Measurements from ENCODE around the gene TMEM151B.

TMEM151B gene

DNA sequence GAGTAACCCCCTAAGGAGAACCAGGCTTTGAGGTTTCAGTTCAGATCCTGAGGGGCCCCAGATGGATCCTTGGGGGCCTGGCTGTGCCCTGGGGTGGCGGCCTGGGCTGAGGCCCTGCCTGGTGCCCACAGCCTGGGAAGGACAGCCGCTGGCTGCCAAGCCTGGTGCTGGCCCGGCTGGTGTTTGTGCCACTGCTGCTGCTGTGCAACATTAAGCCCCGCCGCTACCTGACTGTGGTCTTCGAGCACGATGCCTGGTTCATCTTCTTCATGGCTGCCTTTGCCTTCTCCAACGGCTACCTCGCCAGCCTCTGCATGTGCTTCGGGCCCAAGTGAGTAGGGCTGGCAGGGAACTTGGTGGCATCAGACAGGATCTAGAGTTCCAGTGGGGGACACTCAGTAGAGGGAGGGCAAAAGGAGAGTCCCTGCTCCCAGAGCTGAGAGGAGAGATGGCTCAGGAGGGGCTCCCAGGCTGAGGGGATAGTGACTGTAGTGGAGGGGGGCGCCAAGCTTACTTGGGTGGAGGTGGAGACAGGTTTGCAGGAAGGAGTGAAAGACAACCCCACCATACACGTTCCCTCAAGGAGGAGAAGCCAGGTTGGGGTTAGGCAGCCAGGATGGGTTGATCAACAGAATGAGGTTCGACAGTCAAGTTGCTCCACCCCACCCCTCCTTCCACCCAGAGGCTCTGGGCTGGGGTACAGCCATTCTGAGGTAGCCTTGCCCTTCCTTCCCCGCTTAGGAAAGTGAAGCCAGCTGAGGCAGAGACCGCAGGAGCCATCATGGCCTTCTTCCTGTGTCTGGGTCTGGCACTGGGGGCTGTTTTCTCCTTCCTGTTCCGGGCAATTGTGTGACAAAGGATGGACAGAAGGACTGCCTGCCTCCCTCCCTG lies 37.3 kb upstream of the TMEM151B start:
- no peak for DNase-seq (ENCODE audit: low read depth)

DNA sequence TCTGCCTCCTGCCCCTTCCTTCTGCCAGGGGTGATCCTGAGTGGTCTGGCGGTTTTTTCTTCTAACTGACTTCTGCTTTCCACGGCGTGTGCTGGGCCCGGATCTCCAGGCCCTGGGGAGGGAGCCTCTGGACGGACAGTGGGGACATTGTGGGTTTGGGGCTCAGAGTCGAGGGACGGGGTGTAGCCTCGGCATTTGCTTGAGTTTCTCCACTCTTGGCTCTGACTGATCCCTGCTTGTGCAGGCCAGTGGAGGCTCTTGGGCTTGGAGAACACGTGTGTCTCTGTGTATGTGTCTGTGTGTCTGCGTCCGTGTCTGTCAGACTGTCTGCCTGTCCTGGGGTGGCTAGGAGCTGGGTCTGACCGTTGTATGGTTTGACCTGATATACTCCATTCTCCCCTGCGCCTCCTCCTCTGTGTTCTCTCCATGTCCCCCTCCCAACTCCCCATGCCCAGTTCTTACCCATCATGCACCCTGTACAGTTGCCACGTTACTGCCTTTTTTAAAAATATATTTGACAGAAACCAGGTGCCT lies 36.6 kb upstream of the TMEM151B start:
- DNase-seq (ENCODE audit: low read depth) = no peak

DNA sequence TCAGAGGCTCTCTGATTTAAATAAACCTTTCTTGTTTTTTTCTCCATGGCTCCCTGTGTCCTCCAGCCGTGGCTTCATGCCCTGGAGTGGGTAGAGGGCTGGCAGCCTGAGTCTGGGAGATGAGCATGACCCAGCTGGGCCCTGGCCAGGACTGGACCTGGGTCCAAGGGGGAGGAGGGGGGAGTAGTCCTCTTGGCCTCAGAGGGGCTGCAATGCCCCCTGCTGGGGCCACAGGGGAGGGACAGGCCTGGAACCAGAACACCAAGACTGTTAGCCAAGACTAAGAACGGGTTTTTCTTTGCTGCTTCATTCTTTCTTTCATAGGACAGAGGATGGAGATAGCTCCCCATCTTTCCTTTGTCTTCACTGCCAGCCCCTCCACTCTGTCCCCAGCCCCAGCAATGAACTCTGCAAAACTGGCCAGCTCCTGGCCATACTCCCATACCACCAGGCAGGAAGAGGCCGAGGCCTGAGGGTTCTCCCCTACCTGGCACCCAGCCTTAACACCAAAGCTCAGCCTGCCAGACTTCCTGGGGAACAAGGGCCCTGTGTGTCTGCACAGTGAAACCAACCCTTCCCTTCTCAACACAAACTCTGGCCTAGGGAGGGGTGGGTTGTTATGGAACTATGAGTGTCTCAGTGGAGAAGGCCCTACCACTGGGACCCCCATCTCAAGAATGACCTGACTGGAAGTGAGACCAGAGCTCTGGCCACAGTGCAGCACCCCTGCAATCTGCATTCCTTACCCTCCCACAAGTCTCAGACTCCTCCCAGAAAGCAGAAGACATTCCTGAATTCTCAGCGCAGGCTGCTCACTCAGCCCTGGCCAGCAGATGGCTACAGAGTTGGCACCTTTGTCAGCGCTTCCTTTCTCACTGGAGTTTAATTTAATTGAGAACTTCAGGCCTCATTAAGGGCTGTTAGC lies 35.9 kb upstream of the TMEM151B start:
- no peak for DNase-seq (ENCODE audit: low read depth)

DNA sequence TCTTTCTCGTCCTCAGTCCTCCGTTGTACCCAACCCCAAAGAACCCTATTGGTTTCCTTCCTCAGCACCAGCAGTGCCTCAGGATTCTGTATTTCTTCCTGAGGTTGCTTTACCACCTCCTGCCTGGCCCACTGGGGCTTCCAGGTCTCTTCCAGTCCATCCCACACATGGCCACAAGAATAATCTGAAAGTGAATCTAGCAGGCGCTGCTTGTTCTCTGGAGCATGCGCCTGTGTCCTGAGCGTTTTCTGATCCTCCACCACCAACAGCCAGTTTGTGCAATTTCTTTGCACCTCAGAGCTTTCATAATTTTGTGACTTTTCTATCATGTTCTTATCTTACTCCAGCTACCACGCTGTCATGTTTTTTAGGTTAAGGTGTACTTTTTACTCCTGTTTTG lies 35.0 kb upstream of the TMEM151B start:
- no peak for DNase-seq (ENCODE audit: low read depth)

DNA sequence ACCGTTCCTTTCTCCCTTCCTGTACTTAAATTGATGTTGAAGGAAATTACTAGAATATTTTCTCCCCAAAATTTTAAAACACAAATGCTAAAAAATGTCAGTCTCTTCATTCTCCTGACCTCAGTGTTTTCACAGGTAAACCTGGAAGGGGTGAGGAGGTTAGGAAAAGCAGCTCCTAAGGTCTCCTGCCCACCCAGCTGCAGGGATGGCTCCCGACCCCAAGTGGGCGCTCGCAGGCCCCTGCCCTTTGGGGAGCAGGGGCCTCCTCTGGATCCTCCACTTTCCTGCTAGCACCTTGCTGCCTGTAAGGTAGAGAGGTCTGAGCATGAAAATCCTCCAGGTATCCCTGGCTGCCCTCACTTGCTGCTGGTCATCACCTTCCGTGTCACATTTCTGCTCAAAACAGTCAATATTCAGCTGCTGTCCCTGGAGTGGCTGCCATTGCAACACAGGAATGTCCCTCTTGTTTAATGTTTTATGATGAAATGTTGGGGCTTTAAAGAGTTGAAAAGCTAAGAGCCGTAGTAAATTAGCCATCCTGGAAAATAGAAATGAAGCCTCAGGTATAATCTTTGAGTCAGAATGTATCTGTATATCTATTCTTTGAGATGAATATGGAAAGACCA lies 34.2 kb upstream of the TMEM151B start:
- no peak for DNase-seq (ENCODE audit: low read depth)

DNA sequence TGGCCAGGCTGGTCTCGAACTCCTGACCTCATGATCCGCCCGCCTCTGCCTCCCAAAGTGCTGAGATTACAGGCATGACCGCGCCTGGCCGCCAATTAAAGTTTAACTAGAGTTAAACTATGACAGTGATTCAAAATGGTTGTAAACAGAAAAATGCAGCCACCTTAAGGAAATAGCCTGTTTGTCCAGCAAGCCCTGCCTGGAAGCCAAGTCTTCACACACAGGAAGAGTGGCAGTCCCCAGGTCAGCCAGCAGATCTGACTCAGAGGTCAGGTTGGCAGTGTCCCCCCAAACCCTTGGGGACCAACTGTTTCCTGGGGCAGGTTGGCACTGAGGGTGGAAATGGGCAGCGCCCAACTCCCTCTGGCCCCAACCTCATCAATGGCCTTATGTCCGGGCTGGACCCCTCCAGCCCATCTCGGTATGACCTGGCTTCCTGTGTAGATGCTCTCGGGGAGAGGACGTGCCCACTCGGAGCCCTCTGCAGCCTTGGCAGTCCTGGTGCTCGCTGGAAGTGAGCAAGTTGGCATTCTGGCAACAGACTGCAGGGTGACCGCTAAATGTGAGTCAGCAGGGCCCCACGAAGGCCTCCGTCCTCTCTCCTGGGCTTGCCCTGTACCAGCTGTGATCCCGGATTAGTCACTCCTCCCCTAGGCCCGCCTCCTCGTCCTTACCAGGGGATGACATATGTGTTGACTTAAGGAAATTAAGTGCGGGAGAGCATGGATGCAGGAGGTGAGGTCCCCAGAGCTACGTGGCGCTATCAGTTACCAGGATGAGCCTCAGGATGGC lies 33.0 kb upstream of the TMEM151B start:
- DNase-seq (ENCODE audit: low read depth) = peak; percentile 39

DNA sequence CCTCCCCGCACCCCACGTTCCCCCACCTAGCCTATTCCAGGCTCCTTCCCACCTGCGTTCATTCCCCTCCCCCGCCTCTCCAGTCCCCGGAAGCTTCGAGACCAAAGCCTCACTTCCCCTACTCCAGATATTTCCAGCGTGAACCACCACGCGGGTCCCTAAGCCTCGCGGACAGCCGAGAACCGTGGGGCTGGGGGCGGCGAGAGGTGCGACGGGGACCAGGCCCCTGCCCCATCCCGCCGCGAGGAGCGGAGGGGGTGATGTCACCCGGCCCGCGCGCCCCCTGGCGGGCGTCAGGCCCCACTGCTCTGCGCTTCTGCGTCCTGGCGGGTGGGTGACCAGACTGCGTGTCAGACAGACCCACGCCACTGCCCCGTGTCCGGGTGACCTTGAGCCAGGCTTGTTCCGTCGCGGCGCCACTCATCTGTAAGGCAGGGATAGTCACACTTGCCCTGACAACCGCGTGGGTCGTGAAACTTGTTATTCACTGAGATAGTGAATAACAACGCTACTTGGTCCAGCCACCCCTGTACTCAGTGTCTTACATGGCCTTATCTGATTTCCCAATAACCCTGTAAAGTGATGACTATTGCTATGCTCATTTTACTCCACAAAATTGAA lies 32.3 kb upstream of the TMEM151B start:
- DNase-seq (ENCODE audit: low read depth) = peak; percentile 66

DNA sequence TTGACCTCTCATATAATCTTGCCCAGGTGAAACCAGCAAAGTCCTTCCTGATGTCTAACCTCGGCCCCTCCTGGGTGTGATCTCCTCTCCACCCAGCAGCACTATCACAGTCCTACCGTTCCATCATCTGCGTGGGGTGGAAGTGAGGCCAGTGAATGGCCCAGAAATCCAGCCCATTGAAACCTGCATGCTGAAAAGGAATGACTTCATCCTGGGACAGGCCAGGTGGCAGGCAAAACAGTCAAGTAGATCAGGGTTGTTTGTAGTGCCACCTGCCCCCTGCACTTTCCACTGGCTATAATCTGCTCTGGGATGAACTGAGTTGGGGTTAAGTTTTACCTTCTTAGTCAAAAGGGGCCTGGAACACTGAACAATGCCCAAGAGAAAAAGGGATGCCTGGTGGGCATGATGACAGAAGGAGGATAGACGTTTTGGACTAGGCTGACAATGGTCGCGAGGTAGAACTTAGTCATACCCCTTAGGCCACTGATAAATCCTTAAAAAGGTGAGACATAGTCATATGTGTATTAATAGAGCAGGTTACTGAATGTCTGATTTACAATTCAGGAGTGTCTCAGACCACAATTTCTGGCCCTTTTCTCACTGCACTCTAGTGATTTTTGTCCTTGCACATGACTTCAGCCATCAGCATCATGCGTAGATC lies 31.4 kb upstream of the TMEM151B start:
- DNase-seq (ENCODE audit: low read depth) = no peak

DNA sequence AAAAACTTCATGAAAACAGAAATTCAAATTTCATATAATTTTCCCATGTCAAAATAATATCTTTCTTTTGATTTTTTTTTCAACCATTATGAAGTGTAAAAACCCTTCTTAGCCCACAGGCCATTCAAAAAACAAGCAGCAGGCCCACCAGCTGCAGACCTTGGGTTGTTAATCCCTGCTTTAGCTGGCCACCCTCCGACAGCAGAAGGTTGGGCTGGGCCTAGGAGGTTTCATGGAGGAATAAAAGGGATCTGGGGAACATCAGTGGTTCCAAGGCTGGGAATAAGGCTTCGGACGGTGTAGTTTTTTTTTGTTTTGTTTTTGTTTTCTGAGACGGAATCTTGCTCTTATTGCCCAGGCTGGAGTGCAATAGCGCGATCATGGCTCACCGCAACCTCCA lies 26.9 kb upstream of the TMEM151B start:
- DNase-seq (ENCODE audit: low read depth) = no peak

DNA sequence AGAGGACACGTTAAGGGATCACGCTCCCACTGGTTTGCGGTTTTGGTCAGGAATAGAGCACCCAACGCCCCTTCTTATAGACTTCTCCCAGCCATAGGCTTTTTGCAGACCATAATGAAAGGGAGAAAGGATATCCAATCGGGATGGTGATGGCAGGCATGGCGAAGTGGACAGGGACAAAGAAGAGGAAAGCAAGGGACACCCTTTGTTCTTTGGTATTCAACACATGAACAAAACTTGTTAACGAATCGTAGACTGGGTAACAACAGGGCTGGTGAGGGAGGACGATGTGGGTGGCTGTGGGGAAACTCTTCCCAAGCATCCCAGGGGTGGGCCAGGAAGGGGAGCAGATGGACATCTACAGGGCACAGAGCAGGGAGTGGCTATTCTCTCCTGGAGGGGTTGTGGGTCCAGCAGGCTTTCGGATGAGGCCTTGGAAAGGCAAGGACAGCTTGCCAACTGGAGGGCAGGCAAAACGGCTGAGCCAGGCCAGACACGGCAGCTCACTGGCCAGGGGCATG lies 24.8 kb upstream of the TMEM151B start:
- DNase-seq (ENCODE audit: low read depth) = no peak

DNA sequence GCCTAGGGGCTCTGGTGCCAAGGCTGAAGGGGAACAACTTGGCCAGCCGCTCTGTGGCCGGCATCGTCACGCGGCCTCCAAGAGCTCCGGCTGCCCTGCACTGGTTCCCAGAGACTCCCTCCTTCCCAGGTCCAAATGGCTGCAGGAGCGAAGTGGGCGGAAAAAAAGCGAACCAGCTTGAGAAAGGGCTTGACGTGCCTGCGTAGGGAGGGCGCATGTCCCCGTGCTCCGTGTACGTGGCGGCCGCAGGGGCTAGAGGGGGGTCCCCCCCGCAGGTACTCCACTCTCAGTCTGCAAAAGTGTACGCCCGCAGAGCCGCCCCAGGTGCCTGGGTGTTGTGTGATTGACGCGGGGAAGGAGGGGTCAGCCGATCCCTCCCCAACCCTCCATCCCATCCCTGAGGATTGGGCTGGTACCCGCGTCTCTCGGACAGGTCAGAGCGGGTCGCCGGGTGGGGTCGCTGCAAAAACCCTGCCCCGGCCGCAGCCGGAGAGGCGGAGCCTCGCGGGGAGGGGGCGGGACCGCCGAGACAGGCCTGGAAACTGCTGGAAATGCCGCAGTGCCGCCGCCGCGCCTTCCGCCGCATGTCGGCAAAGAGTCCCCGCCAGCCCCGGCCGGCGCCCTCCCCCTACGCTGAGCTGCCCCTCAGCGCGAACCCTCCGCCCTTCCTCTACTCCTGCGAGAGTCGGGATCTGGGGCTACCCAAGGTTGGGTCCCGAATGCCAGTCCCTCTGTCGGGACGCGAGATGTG lies 24.2 kb upstream of the TMEM151B start:
- DNase-seq (ENCODE audit: low read depth) = peak; percentile 70

DNA sequence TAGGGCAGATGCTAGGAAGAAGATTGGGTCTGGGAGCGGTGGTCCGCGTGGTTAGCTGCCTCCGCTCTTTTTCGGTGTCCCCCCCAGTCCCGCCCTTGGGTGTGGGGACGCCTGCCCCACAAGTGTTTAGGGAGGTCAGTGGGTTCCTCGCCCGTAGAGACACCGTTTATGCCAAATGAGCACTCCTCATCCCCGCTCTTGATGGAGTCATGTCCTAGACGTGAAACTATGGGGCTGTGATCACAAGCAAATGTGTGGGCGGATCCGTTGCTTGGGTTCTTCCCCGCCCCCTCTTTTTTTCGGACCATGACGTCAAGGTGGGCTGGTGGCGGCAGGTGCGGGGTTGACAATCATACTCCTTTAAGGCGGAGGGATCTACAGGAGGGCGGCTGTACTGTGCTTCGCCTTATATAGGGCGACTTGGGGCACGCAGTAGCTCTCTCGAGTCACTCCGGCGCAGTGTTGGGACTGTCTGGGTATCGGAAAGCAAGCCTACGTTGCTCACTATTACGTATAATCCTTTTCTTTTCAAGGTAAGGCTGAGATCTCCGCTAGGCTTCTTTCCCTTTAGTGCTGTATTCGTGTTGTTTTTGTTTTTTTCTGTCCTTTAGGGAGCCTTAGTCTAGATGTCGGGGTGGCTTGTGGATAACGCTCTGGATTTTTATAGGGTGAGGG lies 23.4 kb upstream of the TMEM151B start, which contains the start of gene HSP90AB1:
TSS of gene HSP90AB1 (plus strand) at position 439 of the 675 bp plus-strand sequence. CDS start 1,529 bp downstream, outside the sequence.
- DNase-seq (ENCODE audit: low read depth) = peak; percentile 95

DNA sequence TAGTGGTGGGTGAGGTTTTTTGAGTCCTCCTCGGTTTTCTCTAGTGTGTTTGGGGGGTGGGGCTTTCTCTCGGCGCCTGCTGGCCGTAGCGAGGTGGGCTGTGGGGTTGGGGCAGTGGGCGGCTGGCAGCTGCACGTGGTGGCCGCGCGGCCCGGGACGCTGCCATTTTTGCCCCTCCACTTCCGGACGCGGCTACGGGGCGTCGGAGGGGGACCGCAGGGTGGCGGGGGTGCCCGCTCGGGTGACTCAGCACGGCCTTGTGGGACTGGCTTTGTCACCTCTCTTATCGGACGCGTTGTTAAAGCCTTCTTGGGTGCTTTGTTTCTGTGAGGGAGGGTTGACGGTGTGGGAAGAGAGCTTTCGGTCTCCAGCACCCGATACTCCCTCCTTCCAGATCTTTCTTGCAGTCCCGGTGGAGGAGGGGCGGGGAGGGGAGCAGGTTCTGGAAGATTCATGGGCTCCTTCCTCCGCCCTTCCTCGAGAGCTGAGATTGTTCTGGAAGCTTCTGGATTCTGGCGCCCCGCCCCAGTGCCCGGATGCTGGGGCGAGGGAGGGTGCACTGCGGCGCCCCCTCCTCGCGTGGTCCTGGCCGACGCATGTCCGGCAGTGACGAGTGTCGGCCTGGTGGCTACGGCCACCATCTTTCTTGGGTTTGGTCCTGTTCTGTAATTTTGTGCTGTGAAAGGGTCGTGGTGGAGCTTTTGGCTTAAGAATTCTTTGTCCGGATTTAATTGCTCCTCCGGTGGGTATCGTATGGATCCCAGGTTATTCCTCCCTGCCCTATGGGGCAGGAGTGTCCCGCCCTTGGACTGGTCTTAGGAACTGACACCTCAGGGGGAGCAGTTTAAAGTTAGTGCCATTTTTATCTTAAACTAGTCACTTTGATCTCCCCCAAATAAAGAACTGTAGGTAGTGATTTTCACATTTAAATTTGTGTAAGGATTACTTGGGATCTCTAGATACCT lies 22.6 kb upstream of the TMEM151B start:
- DNase-seq (ENCODE audit: low read depth) = peak; percentile 91

DNA sequence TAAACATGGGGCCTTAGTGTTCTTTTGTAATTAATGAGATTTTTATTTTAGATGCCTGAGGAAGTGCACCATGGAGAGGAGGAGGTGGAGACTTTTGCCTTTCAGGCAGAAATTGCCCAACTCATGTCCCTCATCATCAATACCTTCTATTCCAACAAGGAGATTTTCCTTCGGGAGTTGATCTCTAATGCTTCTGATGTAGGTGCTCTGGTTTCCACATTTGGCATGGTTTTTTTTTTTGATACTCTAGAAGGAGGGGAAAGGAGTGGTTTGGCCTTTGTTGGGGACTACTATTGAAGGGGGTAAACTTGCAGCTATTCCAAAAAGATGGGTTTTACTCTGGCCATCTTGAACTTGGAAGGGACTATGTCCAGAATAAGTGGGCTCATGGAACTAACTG lies 21.7 kb upstream of the TMEM151B start:
- no peak for DNase-seq (ENCODE audit: low read depth)

DNA sequence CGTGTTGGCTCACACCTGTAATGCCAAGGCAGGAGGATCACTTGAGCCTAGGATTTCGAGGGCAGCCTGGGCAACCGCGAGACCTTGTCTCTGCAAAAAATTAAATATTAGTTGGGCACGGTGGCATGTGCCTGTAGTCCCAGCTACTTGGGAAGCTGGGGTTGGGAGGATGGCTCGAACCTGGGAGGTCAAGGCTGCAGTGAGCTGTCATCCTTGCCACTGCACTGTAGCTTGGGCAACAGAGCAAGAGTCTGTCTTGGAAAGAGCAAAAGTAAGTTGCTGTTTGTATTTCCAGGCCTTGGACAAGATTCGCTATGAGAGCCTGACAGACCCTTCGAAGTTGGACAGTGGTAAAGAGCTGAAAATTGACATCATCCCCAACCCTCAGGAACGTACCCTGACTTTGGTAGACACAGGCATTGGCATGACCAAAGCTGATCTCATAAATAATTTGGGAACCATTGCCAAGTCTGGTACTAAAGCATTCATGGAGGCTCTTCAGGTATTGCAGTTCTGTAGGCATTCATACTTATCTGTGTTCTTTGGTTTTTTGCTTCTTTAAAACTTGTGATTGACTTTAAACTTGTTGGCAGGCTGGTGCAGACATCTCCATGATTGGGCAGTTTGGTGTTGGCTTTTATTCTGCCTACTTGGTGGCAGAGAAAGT lies 21.0 kb upstream of the TMEM151B start:
- DNase-seq (ENCODE audit: low read depth) = no peak

DNA sequence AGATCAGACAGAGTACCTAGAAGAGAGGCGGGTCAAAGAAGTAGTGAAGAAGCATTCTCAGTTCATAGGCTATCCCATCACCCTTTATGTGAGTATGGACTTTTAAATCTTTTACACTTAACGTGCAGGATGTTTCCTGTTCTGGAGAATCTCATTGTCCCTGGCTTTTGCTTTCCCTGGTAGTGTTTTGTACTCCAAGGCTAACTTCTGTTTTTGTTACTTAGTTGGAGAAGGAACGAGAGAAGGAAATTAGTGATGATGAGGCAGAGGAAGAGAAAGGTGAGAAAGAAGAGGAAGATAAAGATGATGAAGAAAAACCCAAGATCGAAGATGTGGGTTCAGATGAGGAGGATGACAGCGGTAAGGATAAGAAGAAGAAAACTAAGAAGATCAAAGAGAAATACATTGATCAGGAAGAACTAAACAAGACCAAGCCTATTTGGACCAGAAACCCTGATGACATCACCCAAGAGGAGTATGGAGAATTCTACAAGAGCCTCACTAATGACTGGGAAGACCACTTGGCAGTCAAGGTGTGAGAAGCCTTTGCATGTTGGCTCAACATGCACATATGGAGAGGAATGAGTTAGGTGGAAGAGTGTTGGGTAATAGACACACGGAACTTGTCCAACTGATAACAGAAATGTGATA lies 20.1 kb upstream of the TMEM151B start:
- DNase-seq (ENCODE audit: low read depth) = no peak
